ENCODE measurements around the gene EYS. TPM values are rescaled to one million over a fixed set of nuclear protein-coding genes. Genes with fewer than 3 reads are reported as not detected.
"Not testable (repeated sequence)": the region's sequence is repeated elsewhere in the genome, so short reads cannot be mapped to it uniquely, and the experiment has no call there.

Gene EYS
- polyA plus RNA-seq, 10 donors = 0.24 to 1.1 (median 0.47) TPM

- DNase-seq = no peak
Observed at GRCh38 chr6:64046746-64047208, 1660.2 kb downstream of the EYS start.

GRCh38 chr6:64041373-64041772 lies 1665.7 kb downstream of the EYS start:
- no peak for DNase-seq

- no peak for DNase-seq
Observed at GRCh38 chr6:64040113-64040512, 1666.9 kb downstream of the EYS start.

GRCh38 chr6:64037427-64037826 lies 1669.6 kb downstream of the EYS start:
- DNase-seq = no peak

- DNase-seq = no peak
Observed at GRCh38 chr6:64034910-64035655, 1671.9 kb downstream of the EYS start.

GRCh38 chr6:64034291-64034690 lies 1672.7 kb downstream of the EYS start:
- DNase-seq = no peak

GRCh38 chr6:64030950-64031618 lies 1675.9 kb downstream of the EYS start:
- DNase-seq = not testable (repeated sequence)

- DNase-seq = no peak
Observed at GRCh38 chr6:64023693-64024092, 1683.3 kb downstream of the EYS start.

- DNase-seq = no peak
Observed at GRCh38 chr6:64014595-64014994, 1692.4 kb downstream of the EYS start.

GRCh38 chr6:64013011-64013410 lies 1694.0 kb downstream of the EYS start:
- peak; percentile 47 to 85 (median 61) for DNase-seq

GRCh38 chr6:64012351-64013001 lies 1694.5 kb downstream of the EYS start:
- DNase-seq = peak; percentile 61 to 89 (median 63)

GRCh38 chr6:64010666-64011065 lies 1696.4 kb downstream of the EYS start:
- no peak for DNase-seq

- no peak for DNase-seq
Observed at GRCh38 chr6:64010010-64010409, 1697.0 kb downstream of the EYS start.

GRCh38 chr6:64006246-64006645 lies 1700.8 kb downstream of the EYS start:
- DNase-seq = no peak

- no peak for DNase-seq
Observed at GRCh38 chr6:64000818-64001491, 1706.1 kb downstream of the EYS start.

- DNase-seq = no peak
Observed at GRCh38 chr6:63999613-64000012, 1707.4 kb downstream of the EYS start.

- no peak for DNase-seq
Observed at GRCh38 chr6:63998991-63999390, 1708.0 kb downstream of the EYS start.

GRCh38 chr6:63997734-63998133 lies 1709.3 kb downstream of the EYS start:
- DNase-seq = no peak

GRCh38 chr6:63997221-63997620 lies 1709.8 kb downstream of the EYS start:
- no peak for DNase-seq

- no peak for DNase-seq
Observed at GRCh38 chr6:63985223-63985622, 1721.8 kb downstream of the EYS start.

- no peak for DNase-seq
Observed at GRCh38 chr6:63975699-63976098, 1731.3 kb downstream of the EYS start.

- no peak for DNase-seq
Observed at GRCh38 chr6:63968650-63969049, 1738.4 kb downstream of the EYS start.
